Subcutaneous abdominal adipose tissue (tissue), 5 donors: Measurements from ENCODE around the gene PTPRM.

Source experiments
- H3K27ac ChIP-seq: one replicate; pipeline ENCODE4 v1.7.0; 2013; ENCODE audit warnings: low read depth, mild to moderate bottlenecking, inconsistent platforms, low read length, moderate library complexity
- H3K27me3 ChIP-seq, 5 donors: one replicate each; pipeline ENCODE4 v1.7.0; 2013; ENCODE audit warnings: low read length in 5 of 5, inconsistent platforms in 1 of 5; ENCODE audit not compliant: control insufficient read depth in 5 of 5, insufficient read depth in 4 of 5
- H3K36me3 ChIP-seq, 5 donors: one replicate each; pipeline ENCODE4 v1.7.0; 2013; ENCODE audit warnings: low read length in 5 of 5; ENCODE audit not compliant: control insufficient read depth in 5 of 5, insufficient read depth in 5 of 5
- H3K4me1 ChIP-seq, 5 donors: one replicate each; pipeline ENCODE4 v1.7.0; 2013; ENCODE audit warnings: low read length in 5 of 5, mild to moderate bottlenecking in 3 of 5, moderate library complexity in 1 of 5; ENCODE audit not compliant: control insufficient read depth in 5 of 5, insufficient read depth in 5 of 5
- H3K4me3 ChIP-seq, 5 donors: one replicate each; pipeline ENCODE4 v1.7.0; 2013; ENCODE audit warnings: low read length in 5 of 5, low read depth in 1 of 5
- H3K9ac ChIP-seq, 5 donors: one replicate each; pipeline ENCODE4 v1.7.0; 2013; ENCODE audit warnings: low read length in 5 of 5, mild to moderate bottlenecking in 4 of 5, moderate library complexity in 3 of 5
- H3K9me3 ChIP-seq, 5 donors: one replicate each; pipeline ENCODE4 v1.7.0; 2013; ENCODE audit warnings: low read length in 5 of 5; ENCODE audit not compliant: control insufficient read depth in 5 of 5
- donor health status: healthy.
- donor health status: healthy.
- donor health status: healthy.
- donor health status: healthy.
- donor health status: healthy.

Gene PTPRM

GRCh38 chr18:8121942-8122480, 554.9 kb downstream of the PTPRM start:
- H3K4me3 ChIP-seq = no peak overlapping the region
- H3K36me3 ChIP-seq = peaks cover 0 to 4% (median 0%) of the 10 kb centered on the region in 5 donors
- peaks cover 0 to 27% (median 13%) of the 10 kb centered on the region in 5 donors for H3K4me1 ChIP-seq
- no peak overlapping the region for H3K27ac ChIP-seq
- no peaks in the 10 kb centered on the region for H3K9me3 ChIP-seq
- no peaks in the 10 kb centered on the region for H3K27me3 ChIP-seq
- H3K9ac ChIP-seq = no peak overlapping the region

GRCh38 chr18:8124232-8125146, 557.4 kb downstream of the PTPRM start:
- H3K9ac ChIP-seq = no peak overlapping the region
- H3K4me3 ChIP-seq = no peak overlapping the region
- no peaks in the 10 kb centered on the region for H3K27me3 ChIP-seq
- H3K4me1 ChIP-seq = peaks cover 0 to 23% (median 13%) of the 10 kb centered on the region in 5 donors
- H3K27ac ChIP-seq = no peak overlapping the region
- peaks cover 0 to 4% (median 0%) of the 10 kb centered on the region in 5 donors for H3K36me3 ChIP-seq
- no peaks in the 10 kb centered on the region for H3K9me3 ChIP-seq

- peaks cover 0 to 2% (median 0%) of the 10 kb centered on the region in 5 donors for H3K36me3 ChIP-seq
- H3K9ac ChIP-seq = no peak overlapping the region
- no peak overlapping the region for H3K27ac ChIP-seq
- peaks cover 0 to 4% (median 0%) of the 10 kb centered on the region in 5 donors for H3K4me1 ChIP-seq
- H3K27me3 ChIP-seq = no peaks in the 10 kb centered on the region
- no peak overlapping the region for H3K4me3 ChIP-seq
- no peaks in the 10 kb centered on the region for H3K9me3 ChIP-seq
Measured at GRCh38 chr18:8130096-8130495, 563.0 kb downstream of the PTPRM start.

GRCh38 chr18:8133032-8133431, 565.9 kb downstream of the PTPRM start:
- Histone ChIP-seq H3K4me3 (no peak overlapping the region), H3K27ac (no peak overlapping the region), H3K9ac (no peak overlapping the region), H3K36me3 (peaks cover 0 to 2% (median 0%) of the 10 kb centered on the region in 5 donors), H3K27me3 (no peaks in the 10 kb centered on the region), H3K4me1 (peaks cover 0 to 3% (median 0%) of the 10 kb centered on the region in 5 donors), H3K9me3 (no peaks in the 10 kb centered on the region)

GRCh38 chr18:8133888-8134287, 566.8 kb downstream of the PTPRM start:
- Histone ChIP-seq H3K9me3 (no peaks in the 10 kb centered on the region), H3K4me1 (peaks cover 0 to 12% (median 6%) of the 10 kb centered on the region in 5 donors), H3K36me3 (peaks cover 0 to 2% (median 0%) of the 10 kb centered on the region in 5 donors), H3K27ac (no peak overlapping the region), H3K9ac (no peak overlapping the region), H3K27me3 (no peaks in the 10 kb centered on the region), H3K4me3 (no peak overlapping the region)

- Histone ChIP-seq H3K9ac (peak overlapping the region in 2 of 5 donors; percentile 9 to 16), H3K36me3 (peaks cover 0 to 6% (median 2%) of the 10 kb centered on the region in 5 donors), H3K27ac (peak overlapping the region; percentile 79), H3K4me1 (peaks cover 11 to 52% (median 37%) of the 10 kb centered on the region in 5 donors), H3K9me3 (no peaks in the 10 kb centered on the region), H3K27me3 (no peaks in the 10 kb centered on the region), H3K4me3 (peak overlapping the region in 2 of 5 donors; percentile 5 to 40)
Measured at GRCh38 chr18:8139127-8139527, 572.0 kb downstream of the PTPRM start.

GRCh38 chr18:8139891-8140406, 572.8 kb downstream of the PTPRM start:
- peak overlapping the region in 2 of 5 donors; percentile 10 to 40 for H3K4me3 ChIP-seq
- H3K9ac ChIP-seq = peak overlapping the region in 2 of 5 donors; percentile 16 to 17
- no peaks in the 10 kb centered on the region for H3K27me3 ChIP-seq
- H3K4me1 ChIP-seq = peaks cover 11 to 52% (median 37%) of the 10 kb centered on the region in 5 donors
- peak overlapping the region; percentile 79 for H3K27ac ChIP-seq
- peaks cover 0 to 12% (median 5%) of the 10 kb centered on the region in 5 donors for H3K36me3 ChIP-seq
- no peaks in the 10 kb centered on the region for H3K9me3 ChIP-seq

- Histone ChIP-seq H3K27me3 (no peaks in the 10 kb centered on the region), H3K4me3 (no peak overlapping the region), H3K4me1 (peaks cover 11 to 52% (median 37%) of the 10 kb centered on the region in 5 donors), H3K36me3 (peaks cover 3 to 16% (median 7%) of the 10 kb centered on the region in 5 donors), H3K9ac (peak overlapping the region in 1 of 5 donors; percentile 28), H3K9me3 (no peaks in the 10 kb centered on the region), H3K27ac (peak overlapping the region; percentile 79)
Measured at GRCh38 chr18:8140841-8141501, 573.9 kb downstream of the PTPRM start.

- peaks cover 11 to 52% (median 37%) of the 10 kb centered on the region in 5 donors for H3K4me1 ChIP-seq
- no peak overlapping the region for H3K4me3 ChIP-seq
- H3K9me3 ChIP-seq = no peaks in the 10 kb centered on the region
- H3K36me3 ChIP-seq = peaks cover 3 to 16% (median 7%) of the 10 kb centered on the region in 5 donors
- H3K27me3 ChIP-seq = no peaks in the 10 kb centered on the region
- peak overlapping the region; percentile 79 for H3K27ac ChIP-seq
- H3K9ac ChIP-seq = no peak overlapping the region
Measured at GRCh38 chr18:8142131-8142711, 575.1 kb downstream of the PTPRM start.
